ENCODE measurements around the gene PHF20. TPM values are rescaled to one million over a fixed set of nuclear protein-coding genes. Genes with fewer than 3 reads are reported as not detected.

PHF20 gene
- total and polyA plus RNA-seq, 2 of the 13 experiments (the other 11 are each of a cell fraction or from before 2014, with no cell fraction given): 22.8 to 34.1 TPM

DNA sequence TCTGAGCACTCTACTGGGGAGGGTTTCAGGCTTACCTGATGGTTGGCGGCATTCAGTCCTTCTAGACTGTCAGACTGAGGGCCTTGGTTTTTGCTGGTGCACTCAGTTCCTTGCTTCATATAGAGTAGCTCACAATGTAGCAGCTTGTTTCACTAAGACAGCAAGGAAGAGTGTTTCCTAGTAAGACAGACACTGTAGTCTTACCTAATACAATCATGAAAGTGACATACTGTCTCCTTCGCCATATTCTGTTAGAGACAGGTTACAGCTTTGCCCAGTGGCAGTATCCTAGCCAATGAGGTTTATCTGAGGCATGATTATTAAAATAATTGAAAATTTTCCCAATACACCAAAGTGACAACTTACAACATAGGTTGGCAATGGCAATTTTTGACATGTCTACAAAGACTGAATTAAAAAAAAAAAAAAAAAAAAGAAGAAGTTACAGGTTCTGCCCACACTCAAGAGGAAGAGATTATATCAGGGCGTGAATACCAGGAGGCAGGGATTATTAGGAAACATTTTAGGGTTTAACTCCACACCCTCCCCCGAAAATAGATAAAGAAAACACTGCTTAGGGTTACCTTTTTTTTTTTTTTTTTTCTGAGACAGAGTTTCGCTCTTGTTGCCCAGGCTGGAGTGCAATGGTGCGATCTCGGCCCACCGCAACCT is 115.7 kb downstream of the PHF20 start (continued):
- no peak for TF ChIP-seq SRSF9 (IDR thresholded peaks at IDR 0.05; ENCODE audit: borderline replicate concordance, insufficient read depth, low read depth, low read length, poor library complexity, severe bottlenecking)
- TF ChIP-seq, protein P1, sequence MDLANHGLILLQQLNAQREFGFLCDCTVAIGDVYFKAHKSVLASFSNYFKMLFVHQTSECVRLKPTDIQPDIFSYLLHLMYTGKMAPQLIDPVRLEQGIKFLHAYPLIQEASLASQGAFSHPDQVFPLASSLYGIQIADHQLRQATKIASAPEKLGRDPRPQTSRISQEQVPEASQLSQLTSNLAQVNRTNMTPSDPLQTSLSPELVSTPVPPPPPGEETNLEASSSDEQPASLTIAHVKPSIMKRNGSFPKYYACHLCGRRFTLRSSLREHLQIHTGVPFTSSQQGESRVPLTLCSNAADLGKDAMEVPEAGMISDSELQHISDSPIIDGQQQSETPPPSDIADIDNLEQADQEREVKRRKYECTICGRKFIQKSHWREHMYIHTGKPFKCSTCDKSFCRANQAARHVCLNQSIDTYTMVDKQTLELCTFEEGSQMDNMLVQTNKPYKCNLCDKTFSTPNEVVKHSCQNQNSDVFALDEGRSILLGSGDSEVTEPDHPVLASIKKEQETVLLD (CRISPR knock-in tag; IDR thresholded peaks at IDR 0.05; ENCODE audit: low read depth): no peak
- TF ChIP-seq ZNF546 (CRISPR knock-in tag; conservative IDR thresholded peaks at IDR 0.05): no peak
- TF ChIP-seq, protein P2, sequence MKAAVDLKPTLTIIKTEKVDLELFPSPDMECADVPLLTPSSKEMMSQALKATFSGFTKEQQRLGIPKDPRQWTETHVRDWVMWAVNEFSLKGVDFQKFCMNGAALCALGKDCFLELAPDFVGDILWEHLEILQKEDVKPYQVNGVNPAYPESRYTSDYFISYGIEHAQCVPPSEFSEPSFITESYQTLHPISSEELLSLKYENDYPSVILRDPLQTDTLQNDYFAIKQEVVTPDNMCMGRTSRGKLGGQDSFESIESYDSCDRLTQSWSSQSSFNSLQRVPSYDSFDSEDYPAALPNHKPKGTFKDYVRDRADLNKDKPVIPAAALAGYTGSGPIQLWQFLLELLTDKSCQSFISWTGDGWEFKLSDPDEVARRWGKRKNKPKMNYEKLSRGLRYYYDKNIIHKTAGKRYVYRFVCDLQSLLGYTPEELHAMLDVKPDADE (CRISPR knock-in tag; IDR thresholded peaks at IDR 0.05): no peak
- TF ChIP-seq ZBTB1 (CRISPR knock-in tag; IDR thresholded peaks at IDR 0.05; ENCODE audit: borderline replicate concordance): no peak

DNA sequence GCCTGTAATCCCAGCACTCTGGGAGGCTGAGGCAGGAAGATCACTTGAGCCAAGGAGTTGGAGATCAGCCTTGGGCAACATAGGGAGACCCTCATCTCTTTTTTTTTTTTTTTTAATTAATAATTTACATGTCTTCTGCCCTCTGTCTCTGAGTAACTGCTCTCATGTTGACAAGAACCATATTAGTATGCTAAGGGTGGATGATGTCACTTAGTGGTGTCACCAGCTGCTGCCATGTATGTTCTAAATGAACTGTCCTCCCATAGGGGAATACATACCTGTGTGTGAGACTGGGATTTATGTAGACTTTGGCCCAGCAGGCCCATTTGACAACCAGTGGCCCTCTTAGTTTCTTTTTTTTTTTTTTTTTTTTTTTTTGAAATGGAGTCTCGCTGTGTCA is 116.8 kb downstream of the PHF20 start:
- DNase-seq (ENCODE audit: low spot score) (no peak), ATAC-seq (no peak), FAIRE-seq (no peak)
- WGBS (ENCODE audit: low lambda C conversion rate): 98% methylated on average over 1 of the region's 1 CpG
- Histone ChIP-seq H3K27ac (ENCODE audit: extremely low read length, insufficient read depth, low read length) (no peak overlapping the region), H3K4me1 (ENCODE audit: insufficient read depth, low read length) (no peaks in the 10 kb centered on the region), H3K79me2 (ENCODE audit: insufficient read depth, low read length) (no peaks in the 10 kb centered on the region), H3K36me3 (replicated peaks in 1 of 2; ENCODE audit: control insufficient read depth in 1 of 2, insufficient read depth in 2 of 2, low read length in 2 of 2) (peaks cover 0 to 4% of the 10 kb centered on the region in 2 experiments; a peak in 2 of 5 replicates), H3K9me3 (ENCODE audit: low read length) (no peaks in the 10 kb centered on the region), H3K4me3 (replicated peaks in 1 of 3; ENCODE audit: insufficient read depth in 1 of 3, low read depth in 2 of 3, low read length in 3 of 3) (no peak overlapping the region), H3K27me3 (ENCODE audit: control insufficient read depth in 1 of 2, insufficient read depth in 2 of 2, low read length in 2 of 2) (no peaks in the 10 kb centered on the region), H4K20me1 (ENCODE audit: insufficient read depth, low read length) (no peaks in the 10 kb centered on the region), H3K9ac (ENCODE audit: insufficient read depth, low read depth, low read length) (no peak overlapping the region), H2AFZ (ENCODE audit: low read length) (no peak overlapping the region), H3K4me2 (ENCODE audit: low read depth, low read length) (no peak overlapping the region)
- CTCF ChIA-PET (ENCODE audit: low intra/inter-chr PET ratio, low total read pairs): no interaction called here
- POLR2A ChIA-PET: no interaction called here
- intact Hi-C loops (cut with micrococcal nuclease; ENCODE audit: unreplicated experiment) (loop anchor here (10.0 kb wide), 1 partner anchor 194 kb away; the partner anchor contains the start of genes NFS1 and ROMO1), in situ Hi-C loops (cut with HindIII; ENCODE audit: extremely low pct_ligation_motif_present, low pct_unique_long_range_greater_than_20kb) (no loop called here)
- no TSS peak for BruUV-seq (replicated peaks)
- TF ChIP-seq EED (CRISPR knock-in tag; IDR thresholded peaks at IDR 0.05): no peak
- TF ChIP-seq, protein P3, sequence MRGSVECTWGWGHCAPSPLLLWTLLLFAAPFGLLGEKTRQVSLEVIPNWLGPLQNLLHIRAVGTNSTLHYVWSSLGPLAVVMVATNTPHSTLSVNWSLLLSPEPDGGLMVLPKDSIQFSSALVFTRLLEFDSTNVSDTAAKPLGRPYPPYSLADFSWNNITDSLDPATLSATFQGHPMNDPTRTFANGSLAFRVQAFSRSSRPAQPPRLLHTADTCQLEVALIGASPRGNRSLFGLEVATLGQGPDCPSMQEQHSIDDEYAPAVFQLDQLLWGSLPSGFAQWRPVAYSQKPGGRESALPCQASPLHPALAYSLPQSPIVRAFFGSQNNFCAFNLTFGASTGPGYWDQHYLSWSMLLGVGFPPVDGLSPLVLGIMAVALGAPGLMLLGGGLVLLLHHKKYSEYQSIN (CRISPR knock-in tag; IDR thresholded peaks at IDR 0.05; ENCODE audit: borderline replicate concordance): no peak
- TF ChIP-seq, protein P4, sequence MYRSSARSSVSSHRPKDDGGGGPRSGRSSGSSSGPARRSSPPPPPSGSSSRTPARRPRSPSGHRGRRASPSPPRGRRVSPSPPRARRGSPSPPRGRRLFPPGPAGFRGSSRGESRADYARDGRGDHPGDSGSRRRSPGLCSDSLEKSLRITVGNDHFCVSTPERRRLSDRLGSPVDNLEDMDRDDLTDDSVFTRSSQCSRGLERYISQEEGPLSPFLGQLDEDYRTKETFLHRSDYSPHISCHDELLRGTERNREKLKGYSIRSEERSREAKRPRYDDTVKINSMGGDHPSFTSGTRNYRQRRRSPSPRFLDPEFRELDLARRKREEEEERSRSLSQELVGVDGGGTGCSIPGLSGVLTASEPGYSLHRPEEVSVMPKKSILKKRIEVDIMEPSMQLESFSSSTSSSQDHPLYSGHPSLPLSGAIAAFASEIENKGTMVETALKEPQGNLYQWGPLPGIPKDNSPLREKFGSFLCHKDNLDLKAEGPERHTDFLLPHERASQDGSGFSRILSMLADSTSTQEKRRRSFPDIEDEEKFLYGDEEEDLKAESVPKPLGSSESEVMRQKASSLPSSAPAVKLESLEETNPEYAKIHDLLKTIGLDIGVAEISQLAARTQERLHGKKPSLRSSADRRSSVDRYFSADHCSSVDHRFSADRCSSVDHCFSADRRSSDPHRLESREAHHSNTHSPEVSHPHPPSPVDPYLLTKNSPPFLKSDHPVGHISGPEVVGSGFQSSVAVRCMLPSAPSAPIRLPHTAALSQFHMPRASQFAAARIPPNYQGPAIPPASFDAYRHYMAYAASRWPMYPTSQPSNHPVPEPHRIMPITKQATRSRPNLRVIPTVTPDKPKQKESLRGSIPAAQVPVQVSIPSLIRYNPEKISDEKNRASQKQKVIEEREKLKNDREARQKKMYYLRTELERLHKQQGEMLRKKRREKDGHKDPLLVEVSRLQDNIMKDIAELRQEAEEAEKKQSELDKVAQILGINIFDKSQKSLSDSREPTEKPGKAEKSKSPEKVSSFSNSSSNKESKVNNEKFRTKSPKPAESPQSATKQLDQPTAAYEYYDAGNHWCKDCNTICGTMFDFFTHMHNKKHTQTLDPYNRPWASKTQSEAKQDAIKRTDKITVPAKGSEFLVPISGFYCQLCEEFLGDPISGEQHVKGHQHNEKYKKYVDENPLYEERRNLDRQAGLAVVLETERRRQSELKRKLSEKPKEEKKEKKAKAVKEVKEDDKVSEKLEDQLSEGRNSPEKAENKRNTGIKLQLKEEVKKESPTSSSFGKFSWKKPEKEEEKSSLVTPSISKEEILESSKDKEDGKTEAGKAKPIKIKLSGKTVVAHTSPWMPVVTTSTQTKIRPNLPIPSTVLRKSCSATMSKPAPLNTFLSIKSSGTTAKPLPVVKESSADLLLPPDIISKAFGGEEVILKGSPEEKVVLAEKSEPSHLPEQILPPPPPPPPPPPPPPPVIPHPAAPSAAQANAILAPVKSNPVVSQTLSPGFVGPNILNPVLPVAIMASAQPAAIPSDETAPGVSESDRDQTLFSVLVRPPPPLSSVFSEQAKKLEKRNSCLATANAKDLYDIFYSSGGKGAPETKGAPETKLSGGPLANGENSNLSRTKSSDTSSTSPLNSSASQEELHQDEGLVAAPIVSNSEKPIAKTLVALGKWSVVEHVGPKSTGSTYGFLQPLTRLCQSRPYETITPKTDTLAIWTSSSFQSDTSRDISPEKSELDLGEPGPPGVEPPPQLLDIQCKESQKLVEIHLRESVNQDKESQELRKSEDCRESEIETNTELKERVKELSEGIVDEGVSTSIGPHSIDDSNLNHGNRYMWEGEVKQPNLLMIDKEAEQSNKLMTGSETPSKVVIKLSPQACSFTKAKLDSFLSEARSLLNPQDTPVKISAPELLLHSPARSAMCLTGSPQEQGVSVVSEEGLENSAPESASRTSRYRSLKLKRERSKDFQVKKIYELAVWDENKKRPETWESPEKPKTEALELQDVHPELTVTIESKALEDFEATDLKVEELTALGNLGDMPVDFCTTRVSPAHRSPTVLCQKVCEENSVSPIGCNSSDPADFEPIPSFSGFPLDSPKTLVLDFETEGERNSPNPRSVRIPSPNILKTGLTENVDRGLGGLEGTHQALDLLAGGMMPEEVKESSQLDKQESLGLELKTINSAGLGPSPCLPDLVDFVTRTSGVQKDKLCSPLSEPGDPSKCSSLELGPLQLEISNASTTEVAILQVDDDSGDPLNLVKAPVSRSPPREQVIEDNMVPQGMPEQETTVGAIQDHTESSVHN (CRISPR knock-in tag; IDR thresholded peaks at IDR 0.05): no peak
- no peak for TF ChIP-seq ZNF496 (CRISPR knock-in tag; IDR thresholded peaks at IDR 0.05; ENCODE audit: insufficient replicate concordance)
